Lung microvascular endothelial cell (primary cell): ENCODE results near the gene CNTFR. TPM values are rescaled to one million over a fixed set of nuclear protein-coding genes. Genes with fewer than 3 reads are reported as not detected.
"Not testable (repeated sequence)": the region's sequence is repeated elsewhere in the genome, so short reads cannot be mapped to it uniquely, and the experiment has no call there.

ENCODE experiments used
- DNase-seq, 2 donors: peaks; one replicate each; pipeline versions ENCODE4 v3.0.0 to v3.0.0-alpha.2; 2010; ENCODE audit warnings: low read depth in 2 of 2
- total RNA-seq: library from RNA; depleted of rRNA; stranded (reverse); fragments of >200 nt; gene quantifications from 2 replicates; pipeline ENCODE4 v1.2.1, GENCODE V29; 2014

CNTFR gene
- total RNA-seq, 1 donor from 2014 or later = not detected

DNA sequence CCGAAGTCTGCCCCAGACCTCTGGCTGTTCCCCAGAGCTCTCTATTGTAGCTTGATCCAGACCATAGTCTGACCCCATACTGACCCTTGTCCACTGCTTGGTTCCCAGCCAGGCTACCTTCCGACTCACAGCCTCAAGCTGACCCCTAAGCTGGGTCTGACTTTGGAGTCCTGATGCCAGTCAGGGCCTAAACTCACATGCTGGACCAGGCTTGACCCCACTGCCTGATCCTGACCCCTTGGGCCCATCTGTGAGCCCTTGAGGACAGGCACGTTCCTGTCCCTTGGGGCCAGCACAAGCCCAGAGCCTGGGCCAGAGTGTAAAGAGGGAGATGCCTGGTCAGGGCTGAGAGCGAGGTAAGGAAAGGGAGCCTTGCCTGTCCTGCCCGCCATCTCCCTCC is 34.0 kb downstream of the CNTFR start:
- no peak for DNase-seq

DNA sequence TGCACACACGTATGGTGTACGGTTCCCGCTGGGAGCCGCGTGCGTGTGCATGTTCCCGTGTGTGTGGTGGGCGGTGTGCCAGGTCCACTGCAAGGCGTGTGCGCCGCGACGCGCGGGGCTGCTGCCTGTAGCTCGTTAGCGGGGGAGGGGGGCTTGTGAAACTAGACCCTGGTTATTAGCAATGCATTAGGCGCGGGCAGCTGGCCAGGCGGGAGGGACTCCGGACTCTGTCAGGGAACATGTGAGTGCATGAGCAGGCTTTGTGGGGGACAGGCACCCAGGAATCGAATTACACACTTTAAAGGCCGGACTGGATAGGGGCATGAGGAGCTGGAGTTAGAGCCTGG is 34.5 kb downstream of the CNTFR start:
- DNase-seq = no peak

GRCh38 chr9:34554211-34555001 is 35.1 kb downstream of the CNTFR start:
- no peak for DNase-seq

GRCh38 chr9:34553511-34554021 is 36.0 kb downstream of the CNTFR start:
- DNase-seq = no peak

DNA sequence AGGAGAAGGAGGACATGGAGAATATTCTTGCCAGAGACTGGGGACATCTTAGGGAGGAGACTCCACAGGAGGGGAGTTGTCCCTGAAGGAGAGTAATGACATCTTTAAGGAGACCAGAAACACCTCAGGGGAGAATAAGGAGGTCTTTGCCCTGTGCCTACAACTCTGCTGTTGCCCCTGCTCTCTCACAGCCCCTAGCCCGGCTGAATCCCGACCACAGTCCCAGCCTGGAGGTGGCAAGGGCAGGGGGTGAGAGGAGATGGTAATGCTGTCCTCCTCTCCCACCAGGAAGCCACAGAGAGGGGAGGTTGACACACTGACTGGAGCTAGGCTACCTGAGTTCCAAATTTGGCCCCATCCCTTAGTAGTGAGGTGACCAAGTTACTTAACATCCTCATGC is 36.5 kb downstream of the CNTFR start:
- DNase-seq = no peak

DNA sequence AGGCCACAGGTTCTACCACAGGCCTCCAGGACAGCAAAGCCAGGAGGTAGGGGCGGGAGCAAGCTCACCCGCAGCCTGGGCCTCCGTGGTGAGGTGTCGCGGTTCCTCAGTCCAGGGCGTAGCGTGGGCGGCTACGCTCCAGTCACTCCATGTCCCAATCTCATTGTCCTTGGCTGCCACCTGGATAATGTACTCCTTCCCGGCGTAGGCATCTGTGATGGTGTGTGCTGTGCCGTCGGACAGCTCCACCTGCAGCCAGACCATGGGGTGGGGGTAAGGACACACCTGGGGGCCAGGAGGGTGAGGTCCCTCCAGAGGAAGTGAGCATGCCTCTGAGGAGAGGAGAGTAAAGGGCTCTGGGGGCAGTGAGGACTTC is 36.9 kb downstream of the CNTFR start:
- DNase-seq = no peak

- DNase-seq = no peak
Observed at GRCh38 chr9:34551751-34552605, 37.5 kb downstream of the CNTFR start.

DNA sequence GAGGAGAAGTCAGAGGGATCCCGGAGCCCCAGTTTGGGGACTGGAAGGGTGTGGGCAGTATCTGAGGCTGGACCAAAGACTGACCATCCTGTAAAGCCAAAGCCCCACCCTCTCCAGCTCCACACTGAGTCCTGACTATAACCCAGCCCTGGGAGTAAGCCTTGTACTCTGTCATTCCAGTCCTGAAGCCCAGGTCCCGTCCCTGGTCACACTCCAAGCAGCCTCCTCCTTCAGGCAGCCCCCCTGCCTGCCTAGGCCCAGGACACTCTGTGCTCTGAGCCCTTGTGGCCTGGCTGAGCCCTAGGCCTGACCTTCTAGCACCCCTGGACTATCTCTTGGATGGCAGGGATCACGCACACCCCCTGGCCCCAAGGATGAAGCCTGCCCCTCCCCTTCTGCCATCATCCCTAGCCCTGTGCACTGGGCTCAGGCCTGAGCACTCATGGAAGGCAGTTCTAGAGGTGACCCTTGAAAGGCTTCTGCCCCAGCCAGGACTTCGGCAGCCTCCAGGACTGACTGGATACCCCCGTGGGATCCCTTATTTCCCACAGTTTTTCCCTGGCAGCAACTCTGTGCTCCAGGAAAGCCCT is 38.7 kb downstream of the CNTFR start:
- no peak for DNase-seq

DNA sequence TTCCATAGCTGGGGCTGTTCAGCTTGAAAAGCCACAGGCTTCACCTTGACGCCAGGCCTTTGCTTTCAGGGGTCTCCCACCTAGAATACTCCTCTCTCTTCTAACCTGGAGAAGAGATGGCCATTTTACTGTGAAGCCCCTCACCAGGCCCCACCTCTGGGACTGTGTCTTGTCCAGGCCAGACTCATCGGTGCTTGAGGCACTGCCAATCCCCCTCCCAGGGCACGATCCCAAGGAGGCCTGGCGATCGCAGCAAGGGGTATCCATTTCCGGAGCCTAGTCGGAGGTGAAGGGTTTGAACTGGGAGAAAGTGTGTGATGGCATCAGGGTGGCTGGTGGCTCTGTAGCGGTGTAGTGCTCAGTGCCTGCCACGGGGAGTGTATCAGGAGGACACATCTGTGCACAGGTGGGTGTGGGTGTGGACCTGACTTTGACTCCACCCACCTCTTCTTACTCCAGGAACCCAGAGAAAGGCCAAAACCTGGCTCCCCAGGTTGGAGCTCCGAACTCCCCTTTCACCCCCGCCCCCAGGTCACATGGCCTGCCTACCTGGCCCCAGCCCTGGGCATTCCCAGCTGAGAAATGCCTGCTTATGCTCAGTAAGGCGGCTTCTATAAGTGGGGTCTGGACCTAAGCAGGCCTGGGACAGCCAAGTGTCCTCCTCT is 39.4 kb downstream of the CNTFR start:
- DNase-seq = no peak

GRCh38 chr9:34549407-34549732 is 40.2 kb downstream of the CNTFR start:
- no peak for DNase-seq

GRCh38 chr9:34547960-34548611 is 41.4 kb downstream of the CNTFR start:
- peak; percentile 57 to 77 for DNase-seq

- peak; percentile 73 to 84 for DNase-seq
Observed at GRCh38 chr9:34546834-34547827, 42.4 kb downstream of the CNTFR start.

- DNase-seq = no peak
Observed at GRCh38 chr9:34546102-34546833, 43.3 kb downstream of the CNTFR start.

- no peak for DNase-seq
Observed at GRCh38 chr9:34545497-34545896, 44.0 kb downstream of the CNTFR start.

- DNase-seq = no peak
Observed at GRCh38 chr9:34544035-34544434, 45.5 kb downstream of the CNTFR start.

DNA sequence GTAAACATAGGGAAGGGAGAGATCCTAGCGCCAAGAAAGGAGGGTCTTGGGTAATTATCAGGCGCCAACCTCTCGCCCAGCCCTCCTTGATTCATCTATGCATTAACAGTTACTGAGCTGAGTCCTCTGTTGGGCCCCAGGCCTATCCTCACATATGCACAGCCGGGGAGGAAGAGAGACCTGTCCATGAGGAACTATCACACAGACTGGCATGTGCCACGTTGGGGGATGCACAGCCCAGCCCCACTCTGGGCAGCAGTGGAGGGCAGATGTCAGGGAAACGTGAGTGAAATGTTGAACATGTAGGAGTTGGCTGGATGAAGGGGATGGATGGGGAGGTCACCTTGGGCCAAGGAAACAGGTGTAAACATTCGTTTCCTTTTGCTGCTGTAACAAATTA is 48.0 kb downstream of the CNTFR start:
- no peak for DNase-seq

GRCh38 chr9:34540827-34541226 is 48.7 kb downstream of the CNTFR start:
- DNase-seq = peak in 1 of 2 donors; percentile 79

DNA sequence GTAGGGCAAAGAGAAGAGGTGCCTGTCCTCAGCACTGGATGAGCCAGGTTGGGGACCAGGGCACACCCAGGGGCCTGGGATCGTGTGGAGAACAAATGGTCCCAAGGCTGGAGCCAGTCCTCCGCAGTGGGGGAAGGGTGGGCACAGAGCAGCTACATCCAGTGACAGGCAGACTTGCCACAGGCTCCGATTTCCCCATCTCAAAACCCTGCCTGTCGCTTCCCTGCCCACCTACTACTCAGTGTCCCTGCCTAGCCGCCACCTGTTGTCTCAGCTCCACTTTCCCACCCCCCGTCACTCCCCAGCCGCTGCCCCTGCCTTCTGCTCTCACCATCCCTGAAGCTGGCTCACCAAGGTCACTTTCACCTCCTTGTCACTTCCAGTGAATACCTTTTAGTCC is 52.8 kb downstream of the CNTFR start:
- DNase-seq = no peak

DNA sequence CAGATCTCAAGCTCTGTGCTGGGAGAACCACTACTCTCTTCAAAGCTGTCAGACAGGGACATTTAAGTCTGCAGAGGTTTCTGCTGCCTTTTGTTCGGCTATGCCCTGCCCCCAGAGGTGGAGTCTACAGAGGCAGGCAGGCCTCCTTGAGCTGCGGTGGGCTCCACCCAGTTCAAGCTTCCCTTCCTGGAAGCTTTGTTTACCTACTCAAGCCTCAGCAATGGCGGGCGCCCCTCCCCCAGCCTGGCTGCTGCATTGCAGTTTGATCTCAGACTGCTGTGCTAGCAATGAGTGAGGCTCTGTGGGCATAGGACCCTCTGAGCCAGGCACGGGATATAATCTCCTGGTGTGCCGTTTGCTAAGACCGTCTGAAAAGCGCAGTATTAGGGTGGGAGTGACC is 57.5 kb downstream of the CNTFR start:
- not testable (repeated sequence) for DNase-seq
